Activated T-cell treated with anti-CD3 and anti-CD28 coated beads for 48 hours (primary cell): Measurements from ENCODE around the gene MTM1.
A peak's percentile ranks its signal among the peaks of the same experiment; 100 is the strongest.

ENCODE experiments used
- DNase-seq: peaks from one replicate; pipeline ENCODE4 v3.0.0-alpha.2; 2020; ENCODE audit warnings: low read depth

Gene MTM1

DNA sequence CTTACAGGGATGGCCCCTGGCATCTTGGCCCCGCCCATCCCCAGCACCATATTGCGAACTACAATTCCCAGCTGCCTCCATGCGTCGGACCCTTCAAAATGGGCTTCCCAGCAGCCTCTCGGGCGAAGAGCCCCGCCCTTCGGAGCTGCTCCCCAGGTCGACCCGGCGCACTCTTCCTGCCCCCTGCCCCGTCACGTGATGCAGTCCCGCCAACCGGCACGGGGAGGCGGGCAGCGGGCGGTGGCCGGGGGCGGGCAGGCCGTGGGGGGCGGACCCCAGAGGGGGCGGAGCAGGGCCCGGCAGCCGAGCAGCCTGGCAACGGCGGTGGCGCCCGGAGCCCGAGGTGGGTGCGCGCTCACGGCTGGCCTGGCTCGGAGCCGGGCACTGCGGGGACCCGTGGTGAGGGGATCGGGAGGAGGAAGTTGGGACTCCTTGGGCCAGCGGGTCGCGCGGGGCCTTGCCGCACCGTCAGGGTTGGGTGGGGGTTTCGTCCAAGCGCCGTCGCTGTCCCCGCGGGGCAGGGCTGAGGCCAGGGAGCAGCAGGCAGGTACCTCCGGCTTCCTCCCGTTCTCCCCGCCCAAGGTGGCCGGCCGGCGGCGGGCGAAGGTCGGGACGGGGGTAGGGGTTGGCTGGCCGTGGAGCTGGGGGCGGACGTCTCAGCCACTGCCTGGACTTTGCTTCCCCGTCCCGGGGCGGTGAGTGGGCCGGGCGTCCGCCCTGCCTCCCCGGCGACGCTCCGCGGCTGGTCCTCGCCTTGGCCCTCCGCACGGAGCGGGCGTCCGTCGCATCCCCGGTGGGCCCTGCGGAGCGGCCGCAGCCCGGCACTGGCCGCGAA lies at the start of gene MTM1:
Gene MTM1, plus strand, starts transcription at position 302 of the 835 bp plus-strand sequence. CDS start 23,994 bp downstream, outside the sequence.
- peak; percentile 88 for DNase-seq

DNA sequence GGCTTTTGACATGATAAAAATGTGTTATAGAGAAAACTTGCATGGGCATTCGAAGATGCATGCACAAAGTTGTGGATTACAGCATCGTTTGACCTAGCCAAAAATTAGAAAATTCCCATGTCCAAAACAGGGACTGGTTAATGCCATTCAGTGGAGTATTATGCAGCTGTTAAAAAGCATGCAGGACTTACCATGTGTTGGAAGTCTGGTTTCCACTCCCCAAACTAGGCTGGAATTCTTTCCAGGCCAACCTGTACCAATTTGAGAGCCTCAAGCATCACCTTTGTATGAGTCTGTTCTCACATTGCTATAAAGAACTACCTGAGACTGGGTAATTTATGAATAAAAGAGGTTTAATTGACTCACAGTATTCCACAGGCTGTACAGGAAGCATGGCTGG lies 45.9 kb upstream of the MTM1 start:
- DNase-seq, result no peak

DNA sequence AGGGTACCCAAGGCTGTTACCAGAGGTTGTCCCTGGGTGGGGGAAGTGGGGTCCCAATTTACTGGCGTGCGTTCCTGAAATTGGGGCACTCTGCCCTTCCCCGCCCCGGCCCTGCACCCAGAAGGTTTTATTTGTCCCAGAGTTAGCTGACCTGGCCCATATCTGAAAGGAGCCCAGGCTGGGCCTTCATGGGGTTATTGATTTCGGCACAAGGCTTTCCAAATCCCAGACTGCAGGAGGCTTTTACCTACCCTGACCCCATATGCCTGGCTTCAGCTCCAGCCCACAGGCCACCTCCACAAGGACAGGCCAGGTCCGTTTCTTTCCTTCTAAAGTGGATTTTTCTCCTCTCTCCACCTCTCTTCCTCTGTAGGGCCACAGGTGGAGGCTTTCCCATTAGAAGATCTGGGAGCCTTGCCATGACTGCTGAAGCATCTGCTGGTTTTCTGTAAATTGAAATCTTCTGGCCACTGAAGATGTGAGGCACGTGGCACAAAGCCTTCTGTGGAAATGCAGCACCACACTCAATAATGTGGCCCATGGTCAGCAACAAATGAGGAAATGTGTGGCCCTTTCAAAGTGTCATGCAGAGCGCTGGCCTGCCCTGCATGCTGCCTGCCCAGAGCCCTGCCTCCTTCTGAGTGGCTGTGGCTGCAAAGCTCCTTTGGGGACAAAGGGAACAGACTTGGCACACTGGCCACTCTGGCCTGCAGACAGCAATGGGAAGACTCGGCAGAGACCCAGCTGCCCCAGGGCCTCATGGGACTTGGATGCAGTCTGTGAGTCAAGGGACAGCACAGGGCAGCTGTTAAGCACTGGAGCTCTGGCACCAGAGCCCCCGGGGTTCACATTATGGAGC lies 43.1 kb upstream of the MTM1 start:
- no peak for DNase-seq

DNA sequence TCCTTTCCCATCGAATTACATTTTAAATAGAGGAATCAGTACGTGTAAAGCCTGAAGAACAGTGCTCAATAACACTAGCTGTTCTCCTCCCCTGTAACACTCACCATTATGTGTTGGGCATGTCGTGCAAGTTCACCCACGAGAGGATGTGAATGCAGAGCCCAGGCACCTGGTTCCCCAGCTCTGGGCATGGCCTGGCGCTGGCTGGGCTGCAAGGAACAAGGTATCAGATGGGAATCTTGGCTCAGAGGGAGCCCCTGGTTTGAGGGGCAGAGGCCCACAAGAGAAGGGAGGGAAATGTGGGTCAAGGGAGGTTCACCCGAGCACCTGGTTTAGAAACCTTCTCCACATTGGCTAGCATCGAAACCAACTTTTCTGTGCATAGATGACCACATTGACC lies 41.7 kb upstream of the MTM1 start:
- no peak for DNase-seq

DNA sequence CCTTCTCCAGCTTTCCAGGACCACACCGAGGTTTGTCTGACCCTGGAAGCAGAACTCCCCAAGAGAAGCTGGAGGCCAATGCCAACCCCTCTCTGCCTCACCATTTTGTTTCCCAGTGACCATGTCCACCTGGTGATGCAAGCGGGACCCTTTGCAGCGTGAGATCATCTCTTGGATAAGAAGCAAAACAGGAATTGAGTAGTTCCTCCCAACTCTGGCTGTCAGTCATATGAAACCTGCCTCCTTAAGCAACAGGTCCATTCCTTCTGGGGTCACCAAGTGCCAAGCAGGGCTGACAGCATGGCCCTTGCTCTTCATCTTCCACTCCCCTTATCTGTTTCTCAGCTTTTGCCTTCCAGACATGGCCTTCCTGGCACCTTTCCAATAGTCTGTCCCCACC lies 41.3 kb upstream of the MTM1 start:
- no peak for DNase-seq

DNA sequence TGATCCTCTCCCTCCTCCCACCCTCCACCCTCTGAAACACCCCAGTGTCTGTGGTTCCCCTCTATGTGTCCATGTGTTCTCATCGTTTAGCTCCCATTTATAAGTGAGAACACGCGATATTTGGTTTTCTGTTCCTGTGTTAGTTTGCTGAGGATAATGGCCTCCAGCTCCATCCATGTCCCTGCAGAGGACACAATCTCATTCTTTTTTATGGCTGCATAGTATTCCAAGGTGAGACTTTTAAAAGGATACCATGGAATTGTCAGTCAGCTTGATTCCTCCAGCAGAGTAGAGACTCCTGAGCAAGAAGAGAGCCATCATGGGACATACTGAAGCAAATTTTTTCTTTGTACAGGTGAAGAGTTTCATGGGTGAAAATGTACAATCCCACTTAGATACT lies 38.8 kb upstream of the MTM1 start:
- no peak for DNase-seq

DNA sequence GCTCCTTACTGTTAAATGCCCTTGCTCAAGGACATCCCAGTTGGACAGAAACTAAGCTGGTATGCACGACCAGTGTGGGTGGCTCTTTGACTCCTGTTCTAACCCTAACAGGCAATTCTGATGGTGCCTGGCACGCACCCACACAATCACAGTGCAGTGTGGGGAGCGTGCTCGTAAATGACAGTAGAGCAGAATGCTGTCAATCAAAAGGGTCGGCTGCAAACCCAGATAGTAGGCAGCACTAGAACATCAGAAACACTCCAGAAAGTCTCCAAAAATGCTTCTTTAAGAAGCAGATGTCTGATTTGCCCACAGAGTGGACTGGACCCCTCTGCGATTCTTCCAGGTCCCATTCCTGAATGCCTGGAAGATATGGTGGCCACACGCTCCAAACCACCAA lies 37.6 kb upstream of the MTM1 start:
- DNase-seq, result no peak

DNA sequence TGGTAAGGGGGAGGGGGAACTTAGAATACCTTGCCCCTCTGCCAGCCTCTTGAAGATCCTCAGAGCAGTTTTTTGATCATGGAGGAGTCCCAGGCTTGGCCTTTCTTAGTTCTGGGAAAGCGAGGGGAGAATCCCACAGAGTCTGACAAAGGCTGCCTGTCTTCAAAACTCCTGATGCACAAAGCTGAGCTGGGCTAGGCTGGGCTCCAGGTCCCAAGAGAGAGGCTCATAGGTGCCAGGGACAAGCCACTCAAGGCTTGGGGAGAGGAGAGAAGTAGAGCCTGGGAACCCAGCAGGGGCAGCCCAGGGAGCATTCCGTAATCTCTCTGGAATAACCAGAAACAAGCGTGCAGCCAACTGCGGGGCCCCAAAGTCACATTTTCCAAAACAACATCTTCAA lies 37.0 kb upstream of the MTM1 start:
- DNase-seq, result no peak

DNA sequence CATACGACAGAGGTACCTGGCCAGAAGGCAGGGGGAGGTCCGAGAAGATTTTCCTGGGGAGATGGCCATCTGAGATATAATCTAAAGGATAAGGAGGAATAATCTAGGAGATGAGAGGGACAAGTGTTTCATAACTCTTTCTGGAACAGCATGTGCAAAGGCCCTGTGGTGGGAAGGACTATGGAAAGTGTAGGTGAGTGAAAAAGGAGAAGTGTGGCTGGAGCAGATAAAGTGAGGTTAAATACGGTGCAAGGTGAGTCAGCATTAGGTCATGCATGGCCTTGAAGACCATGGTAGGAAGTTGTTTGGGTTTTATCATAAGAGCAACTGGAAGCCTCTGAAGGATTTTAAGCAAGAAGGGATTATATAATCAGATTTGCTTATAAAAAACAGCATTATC lies 34.6 kb upstream of the MTM1 start:
- no peak for DNase-seq

DNA sequence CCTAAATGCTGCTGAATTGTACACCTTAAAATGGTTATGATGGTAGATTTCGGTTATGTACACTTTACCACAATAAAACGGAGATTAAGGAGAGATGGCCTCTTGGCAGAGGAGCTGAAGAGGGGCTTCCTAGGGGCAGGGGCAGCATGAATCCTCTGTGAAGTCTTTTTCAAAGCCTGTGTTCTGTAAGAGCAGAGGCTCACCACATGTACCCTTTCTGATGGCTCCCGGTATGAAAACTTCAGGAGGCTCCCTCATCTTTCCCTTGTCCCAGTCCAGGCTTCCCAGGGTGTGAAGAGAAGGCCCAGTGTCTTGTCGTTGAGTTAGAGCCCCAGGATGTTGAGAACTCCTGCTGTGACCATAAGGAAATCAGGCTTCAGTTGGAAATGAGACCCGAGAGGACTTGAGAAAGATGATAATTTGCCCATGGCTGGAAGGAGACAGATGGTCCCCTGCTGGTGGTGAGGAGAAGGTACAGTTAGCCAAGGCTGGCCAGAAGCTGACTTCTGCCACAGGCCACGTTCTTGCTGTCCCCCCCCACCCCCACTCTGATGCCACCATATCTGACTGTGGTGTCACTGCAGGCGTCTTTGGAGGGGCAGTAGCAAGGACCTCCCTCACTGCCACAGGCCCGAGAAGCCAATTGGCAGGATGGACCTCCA lies 31.8 kb upstream of the MTM1 start:
- no peak for DNase-seq

DNA sequence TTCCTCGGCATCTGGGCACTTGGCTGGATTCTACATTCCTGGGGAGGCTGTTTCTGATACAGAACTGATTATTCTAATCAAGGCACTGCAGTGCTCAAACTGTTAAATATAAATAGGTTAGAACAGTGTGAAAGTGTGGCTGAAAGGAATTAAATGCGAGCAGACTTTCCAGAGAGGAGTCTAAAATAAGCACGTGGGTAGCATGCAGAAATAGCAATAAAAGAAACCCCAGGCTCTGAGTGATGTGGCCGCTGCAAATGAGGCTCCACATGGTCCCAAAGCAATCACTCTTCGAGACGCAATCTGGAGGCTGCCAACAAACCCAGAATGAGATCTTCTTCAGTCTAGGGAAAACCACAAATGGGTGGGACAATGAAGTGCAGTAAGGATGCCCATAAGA lies 30.6 kb upstream of the MTM1 start:
- no peak for DNase-seq

DNA sequence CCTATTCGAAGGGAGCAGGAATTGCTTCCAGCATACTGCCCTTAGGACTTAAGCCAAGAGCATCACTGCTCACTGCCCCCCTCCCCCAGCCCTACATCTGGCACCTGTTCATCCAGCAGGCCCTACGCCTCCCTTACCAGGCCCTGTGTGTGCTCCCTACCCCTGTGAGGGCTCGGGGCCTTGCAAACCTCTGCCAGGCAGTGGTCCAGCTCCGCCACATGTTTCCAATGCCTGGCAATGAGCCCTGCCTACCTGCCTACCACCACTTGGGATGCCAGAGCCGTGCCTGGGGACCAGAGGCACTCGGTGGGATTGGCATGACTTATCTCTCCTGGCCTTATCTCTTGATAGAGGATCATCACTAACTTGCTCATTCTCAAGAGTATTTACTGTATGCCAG lies 27.5 kb upstream of the MTM1 start:
- no peak for DNase-seq

DNA sequence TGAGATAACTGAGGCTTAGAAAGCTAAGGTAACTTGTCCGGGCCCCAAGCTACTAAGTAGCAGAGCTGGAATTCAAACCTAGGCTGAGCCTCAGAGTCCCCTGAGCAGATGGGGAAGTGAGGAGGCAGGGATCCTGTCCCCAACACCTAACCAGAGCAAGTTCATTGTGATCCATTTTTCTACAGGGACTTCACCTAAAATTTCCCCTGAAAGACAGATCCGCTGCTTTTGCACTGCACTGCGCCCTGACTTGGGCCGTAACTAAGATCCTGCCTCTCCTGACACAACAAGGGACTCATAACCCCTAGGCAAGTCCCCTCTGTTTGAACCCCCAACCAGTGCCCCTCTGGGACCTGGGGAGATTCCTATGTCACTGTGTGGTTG lies 25.6 kb upstream of the MTM1 start:
- DNase-seq, result no peak

DNA sequence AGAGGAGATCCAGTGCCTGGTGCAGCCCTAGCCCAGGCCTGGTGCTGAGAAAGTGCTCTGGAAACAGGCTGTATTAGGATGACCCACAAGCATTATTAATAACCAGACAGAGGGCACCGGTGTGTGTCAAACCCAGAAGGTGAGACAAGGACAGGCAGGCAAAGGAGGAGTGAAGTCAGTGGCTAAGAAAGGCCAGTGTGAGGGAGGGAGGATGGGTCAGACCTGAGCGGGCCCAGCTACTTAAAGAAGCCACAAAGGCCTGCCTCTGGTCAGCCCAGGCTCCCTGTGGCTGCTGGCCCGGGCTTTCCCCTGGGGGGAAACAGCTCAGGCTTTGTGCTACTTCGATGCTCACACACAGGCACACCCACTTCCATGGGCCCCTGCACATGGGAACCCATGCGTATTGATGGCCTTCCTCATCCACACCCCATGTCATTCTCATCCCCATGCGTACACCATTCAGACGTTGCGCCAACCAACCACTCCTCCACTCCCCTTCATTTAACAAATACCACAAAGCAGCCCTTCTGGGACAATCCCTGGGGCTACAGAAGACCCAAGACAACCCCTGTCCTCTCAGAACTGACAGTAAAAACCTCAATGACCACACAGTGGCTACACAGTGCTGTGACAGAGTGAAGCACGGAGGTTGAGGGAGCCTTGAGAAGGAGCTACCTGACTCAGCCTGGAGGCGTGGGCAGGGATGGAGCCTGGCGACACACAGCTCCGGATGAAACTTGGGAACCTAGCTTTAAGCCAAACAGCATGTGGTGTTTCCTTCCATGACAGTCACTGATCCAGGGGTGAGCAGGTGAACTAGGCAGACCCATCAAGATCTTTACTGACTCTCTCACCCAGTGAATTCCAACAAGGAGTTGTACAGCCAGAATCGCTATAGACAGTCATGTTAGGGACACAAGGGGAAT lies 24.9 kb upstream of the MTM1 start:
- DNase-seq, result no peak

DNA sequence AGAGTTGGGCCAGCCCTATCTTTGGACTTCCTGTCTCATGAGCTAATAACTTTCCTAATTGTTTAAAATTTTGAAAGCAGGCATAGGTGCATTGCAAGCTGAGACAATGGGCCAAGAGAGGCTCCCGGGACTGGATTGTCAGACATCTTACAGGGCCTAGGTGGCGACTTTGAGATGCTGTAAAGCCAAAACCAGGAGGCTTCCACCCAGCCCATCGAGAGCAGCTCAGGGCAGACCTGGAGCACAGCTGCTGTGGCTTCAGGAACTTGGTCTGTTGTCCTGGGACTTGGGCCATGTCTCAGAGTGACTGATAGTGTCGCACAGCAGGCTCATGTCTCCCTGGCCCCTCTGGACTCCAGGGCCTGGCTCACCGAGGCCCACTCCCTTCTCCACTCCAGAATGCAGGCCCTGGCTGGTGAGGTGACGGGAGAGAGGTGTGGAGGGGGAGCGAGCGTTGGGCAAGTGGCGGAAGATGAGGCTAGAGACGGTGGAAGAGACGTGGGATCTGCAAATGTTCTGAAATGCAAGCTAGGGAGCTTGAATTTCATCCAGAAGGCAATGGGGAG lies 24.1 kb upstream of the MTM1 start:
- no peak for DNase-seq

DNA sequence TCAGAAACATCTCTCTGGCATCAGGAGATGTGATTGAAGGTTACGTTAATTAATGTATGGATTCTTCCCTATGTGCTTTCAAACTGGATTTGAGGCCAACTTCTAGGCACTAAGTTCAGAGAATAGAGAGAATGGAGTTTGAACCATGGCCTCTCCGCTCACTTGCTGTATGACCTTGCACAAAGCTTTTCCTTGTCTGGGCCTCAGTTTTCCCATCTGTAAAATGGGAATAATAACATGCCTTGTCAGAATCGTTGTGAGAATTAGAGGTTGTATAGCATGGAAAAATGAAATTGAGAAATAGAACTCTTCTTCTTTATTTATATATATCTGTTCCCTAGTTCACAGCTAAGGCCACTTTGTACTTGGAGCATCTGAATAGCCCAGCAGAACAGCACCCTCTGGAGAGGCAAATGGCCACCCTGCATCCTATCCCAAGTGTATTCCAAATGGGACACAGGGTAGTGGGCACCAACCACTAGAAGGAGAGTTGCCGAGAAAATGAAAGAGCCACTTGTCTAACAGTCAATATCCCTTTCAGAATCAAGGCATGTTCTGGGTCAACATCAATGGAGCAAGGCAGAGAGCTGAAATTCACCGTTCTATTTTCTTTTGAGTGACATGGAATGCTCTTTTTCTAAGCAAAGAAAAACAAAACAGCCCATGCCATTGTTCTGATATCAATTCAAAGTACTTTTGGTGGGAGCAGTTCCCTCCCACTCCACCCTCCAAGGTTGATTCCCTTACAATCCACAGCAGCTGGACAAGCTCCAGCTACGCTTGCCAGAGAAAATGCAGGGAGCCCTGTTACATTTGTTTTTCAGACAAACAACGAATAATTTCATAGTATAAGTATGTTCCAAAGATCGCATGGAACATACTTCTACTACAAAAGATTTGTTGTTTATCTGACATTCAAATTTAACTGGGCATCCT lies 23.3 kb upstream of the MTM1 start:
- DNase-seq, result no peak

DNA sequence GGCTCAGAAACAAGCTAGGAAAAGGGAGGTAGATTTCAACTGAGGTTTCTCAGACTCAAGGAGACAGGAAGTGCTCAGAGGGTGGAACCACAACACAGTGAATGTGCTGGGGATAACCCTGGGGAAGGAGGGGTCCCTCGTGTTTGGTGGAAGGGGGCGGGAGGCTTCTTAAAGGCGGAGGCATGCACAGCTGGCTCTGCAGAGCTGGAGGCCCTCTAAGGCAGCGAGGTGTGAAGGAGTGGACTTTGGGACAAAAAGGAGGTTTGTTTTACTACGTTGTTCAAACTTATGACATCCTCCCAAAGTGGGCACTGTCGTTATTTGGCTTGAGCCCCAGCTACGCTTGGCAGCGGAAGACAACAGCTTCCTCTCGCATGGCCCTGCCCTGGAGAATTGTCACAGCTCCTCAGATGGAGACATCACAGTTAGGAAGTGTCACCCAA lies 21.7 kb upstream of the MTM1 start:
- no peak for DNase-seq

DNA sequence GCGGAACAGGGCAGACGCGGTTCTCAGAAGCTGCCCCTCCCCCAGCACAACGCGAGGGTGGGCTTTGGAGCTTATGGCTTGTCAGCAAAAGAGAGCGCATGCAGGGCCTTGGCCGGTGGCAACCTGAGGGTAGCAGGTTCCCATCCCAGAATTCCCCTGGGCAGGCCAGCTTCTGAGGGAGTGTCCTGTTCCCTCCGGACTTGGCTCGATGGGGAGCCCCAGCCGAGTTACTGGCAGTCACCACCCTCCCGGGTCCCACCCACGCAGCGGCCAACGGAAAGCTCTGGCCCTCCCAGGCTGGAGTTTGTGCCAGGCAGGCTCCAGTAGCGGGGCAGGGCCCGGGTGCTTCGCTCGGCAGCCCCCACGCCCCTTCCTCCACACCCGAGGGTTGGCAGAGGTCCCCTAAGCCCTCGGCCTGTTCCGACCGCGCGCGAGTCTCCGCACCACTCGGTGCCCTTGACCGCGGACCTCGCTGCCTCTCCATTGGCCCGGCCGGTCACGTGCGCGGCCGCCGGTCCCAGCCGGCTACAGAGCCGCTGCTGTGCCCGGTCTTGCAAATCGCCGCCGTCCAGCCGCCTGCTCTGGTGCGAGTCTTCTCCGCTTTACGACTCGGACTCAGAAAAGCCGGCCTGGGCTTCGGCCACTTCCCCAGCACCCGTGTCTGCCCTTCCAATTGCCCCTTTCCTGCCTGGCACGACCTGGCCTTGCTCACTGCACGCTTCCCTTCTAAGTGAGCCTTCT lies 20.9 kb upstream of the MTM1 start:
- DNase-seq, result no peak

DNA sequence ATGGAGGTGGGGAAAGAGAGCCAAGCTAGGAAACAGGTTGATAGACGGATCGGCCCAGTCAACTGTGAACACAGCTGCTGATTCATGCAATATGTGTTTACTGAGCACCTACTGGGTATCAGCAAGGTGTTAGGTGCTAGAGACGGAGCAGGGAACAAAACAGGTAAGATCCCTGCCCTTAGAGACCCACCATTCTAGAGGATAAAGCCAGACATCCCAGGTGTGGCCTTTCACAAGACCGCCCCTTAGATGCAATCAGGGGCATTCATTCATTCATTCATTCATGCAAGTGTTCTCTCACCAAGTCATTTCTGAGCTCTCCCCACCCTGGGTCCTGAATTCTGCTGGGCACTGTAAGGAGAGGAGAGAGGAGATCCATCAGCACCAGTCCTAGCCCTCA lies 20.2 kb upstream of the MTM1 start:
- no peak for DNase-seq
